ENCODE data around the gene LSAMP.

DNA sequence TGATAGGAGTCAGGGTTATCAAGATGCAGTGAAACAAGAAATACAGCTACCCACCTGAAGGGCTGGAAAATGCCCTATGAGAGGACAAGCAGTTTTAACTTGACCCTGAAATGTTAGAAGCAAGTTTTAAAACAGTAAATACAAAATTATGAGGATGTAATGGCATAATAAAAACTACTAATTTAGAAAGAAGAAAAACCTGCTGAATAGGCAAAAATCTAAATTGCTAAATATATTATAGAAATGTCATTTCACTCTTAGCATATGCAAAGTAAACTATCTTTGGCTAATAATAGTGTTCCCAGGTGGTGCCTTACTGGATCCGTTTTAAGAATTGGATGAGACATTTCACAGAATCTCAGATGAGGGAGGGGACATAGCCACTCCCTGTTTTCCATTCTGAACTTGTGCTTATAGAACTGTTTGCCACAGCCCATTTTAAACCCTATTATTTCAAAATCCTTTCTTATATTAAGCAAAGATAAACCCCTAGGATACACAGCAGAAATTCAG, 294.6 kb downstream of the LSAMP start:
- no peak for TF ChIP-seq EZH2 (IDR thresholded peaks at IDR 0.05; ENCODE audit: insufficient read depth, low read length)
- TF ChIP-seq, protein P1, sequence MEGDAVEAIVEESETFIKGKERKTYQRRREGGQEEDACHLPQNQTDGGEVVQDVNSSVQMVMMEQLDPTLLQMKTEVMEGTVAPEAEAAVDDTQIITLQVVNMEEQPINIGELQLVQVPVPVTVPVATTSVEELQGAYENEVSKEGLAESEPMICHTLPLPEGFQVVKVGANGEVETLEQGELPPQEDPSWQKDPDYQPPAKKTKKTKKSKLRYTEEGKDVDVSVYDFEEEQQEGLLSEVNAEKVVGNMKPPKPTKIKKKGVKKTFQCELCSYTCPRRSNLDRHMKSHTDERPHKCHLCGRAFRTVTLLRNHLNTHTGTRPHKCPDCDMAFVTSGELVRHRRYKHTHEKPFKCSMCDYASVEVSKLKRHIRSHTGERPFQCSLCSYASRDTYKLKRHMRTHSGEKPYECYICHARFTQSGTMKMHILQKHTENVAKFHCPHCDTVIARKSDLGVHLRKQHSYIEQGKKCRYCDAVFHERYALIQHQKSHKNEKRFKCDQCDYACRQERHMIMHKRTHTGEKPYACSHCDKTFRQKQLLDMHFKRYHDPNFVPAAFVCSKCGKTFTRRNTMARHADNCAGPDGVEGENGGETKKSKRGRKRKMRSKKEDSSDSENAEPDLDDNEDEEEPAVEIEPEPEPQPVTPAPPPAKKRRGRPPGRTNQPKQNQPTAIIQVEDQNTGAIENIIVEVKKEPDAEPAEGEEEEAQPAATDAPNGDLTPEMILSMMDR (IDR thresholded peaks at IDR 0.05; ENCODE audit: insufficient read depth, low read depth, low read length) = no peak

Data from astrocyte (in vitro differentiated cells and primary cell).